Peyer's patch (tissue), 4 donors: ENCODE results near the gene COL2A1. TPM values are rescaled to one million over a fixed set of nuclear protein-coding genes. Genes with fewer than 3 reads are reported as not detected.

Experiments used
- DNase-seq, 3 donors: peaks; one replicate each; pipeline ENCODE4 v3.0.0-alpha.2; 2017 to 2019
- H3K27ac ChIP-seq, 4 donors: fragments of 200-600 bp; sonication (generic); one replicate each; pipeline ENCODE4 v1.5.1; 2016 to 2019
- H3K27me3 ChIP-seq, 2 donors: fragments of 200-600 bp; sonication (generic); one replicate each; pipeline ENCODE4 v1.5.1; 2019
- H3K36me3 ChIP-seq, 3 donors: fragments of 200-600 bp; sonication (generic); one replicate each; pipeline ENCODE4 v1.5.1; 2016 to 2019
- H3K4me1 ChIP-seq, 4 donors: fragments of 200-600 bp; sonication (generic); one replicate each; pipeline ENCODE4 v1.5.1; 2016 to 2019
- H3K4me3 ChIP-seq, 4 donors: fragments of 200-600 bp; sonication (generic); 1 replicate in 3 of 4; 2 replicates in 1 of 4; pipeline ENCODE4 v1.5.1; 2016 to 2019; ENCODE audit warnings: mild to moderate bottlenecking in 1 of 4
- H3K9me3 ChIP-seq, 4 donors: fragments of 200-600 bp; sonication (generic); one replicate each; pipeline ENCODE4 v1.5.1; 2016 to 2019; ENCODE audit warnings: mild to moderate bottlenecking in 1 of 4
- CTCF ChIP-seq, 6 experiments: fragments of 450-650 bp in 4 of 6; fragments of 200-600 bp in 2 of 6; sonication (generic) in 1 of 6; IDR thresholded peaks; one replicate each; pipeline ENCODE4 v1.5.1; 2017 to 2019; ENCODE audit warnings: antibody characterized with exemption in 6 of 6, mild to moderate bottlenecking in 3 of 6, moderate library complexity in 1 of 6
- POLR2A ChIP-seq, 2 donors: fragments of 450-650 bp; IDR thresholded peaks; one replicate each; pipeline ENCODE4 v1.5.1; 2017; ENCODE audit warnings: antibody characterized with exemption in 2 of 2, mild to moderate bottlenecking in 2 of 2, moderate library complexity in 2 of 2
- total RNA-seq, 4 donors: library from RNA; depleted of rRNA; stranded (reverse); fragments of >200 nt; gene quantifications; one replicate each; pipeline ENCODE4 v1.1.0, GENCODE V29; 2016

COL2A1 gene
- total RNA-seq, 4 donors from 2014 or later = 0.18 to 6.6 (median 0.27) TPM; not detected in 1

- no peak overlapping the region for H3K27ac ChIP-seq
- H3K27me3 ChIP-seq = no peaks in the 10 kb centered on the region
- no peak for TF ChIP-seq POLR2A (IDR thresholded peaks at IDR 0.05)
- no peak for TF ChIP-seq CTCF (IDR thresholded peaks at IDR 0.05)
These were observed 11.7 kb upstream of the COL2A1 start for GRCh38 chr12:48015954-48016353.

GRCh38 chr12:48015129-48015528, 10.9 kb upstream of the COL2A1 start:
- no peak for DNase-seq
- Histone ChIP-seq H3K9me3 (no peaks in the 10 kb centered on the region), H3K4me1 (no peaks in the 10 kb centered on the region), H3K36me3 (no peaks in the 10 kb centered on the region), H3K27me3 (no peaks in the 10 kb centered on the region), H3K4me3 (no peak overlapping the region), H3K27ac (no peak overlapping the region)
- TF ChIP-seq POLR2A (IDR thresholded peaks at IDR 0.05) (no peak), CTCF (IDR thresholded peaks at IDR 0.05) (no peak)

More at GRCh38 chr12:48015954-48016353, 11.7 kb upstream of the COL2A1 start:
- Histone ChIP-seq H3K4me3 (no peak overlapping the region), H3K9me3 (no peaks in the 10 kb centered on the region), H3K36me3 (no peaks in the 10 kb centered on the region), H3K4me1 (no peaks in the 10 kb centered on the region)
- peak in 1 of 3 donors; percentile 8 for DNase-seq

GRCh38 chr12:48013287-48013686, 9.0 kb upstream of the COL2A1 start:
- H3K27me3 ChIP-seq = no peaks in the 10 kb centered on the region
- no peak overlapping the region for H3K4me3 ChIP-seq
- no peaks in the 10 kb centered on the region for H3K36me3 ChIP-seq
- no peaks in the 10 kb centered on the region for H3K4me1 ChIP-seq
- H3K27ac ChIP-seq = no peak overlapping the region
- TF ChIP-seq CTCF (IDR thresholded peaks at IDR 0.05) = no peak
- TF ChIP-seq POLR2A (IDR thresholded peaks at IDR 0.05) = no peak
- no peak for DNase-seq
- H3K9me3 ChIP-seq = no peaks in the 10 kb centered on the region

GRCh38 chr12:48012070-48012469, 7.8 kb upstream of the COL2A1 start:
- no peaks in the 10 kb centered on the region for H3K4me1 ChIP-seq
- no peak for DNase-seq
- no peak overlapping the region for H3K27ac ChIP-seq
- no peaks in the 10 kb centered on the region for H3K9me3 ChIP-seq
- TF ChIP-seq POLR2A (IDR thresholded peaks at IDR 0.05) (no peak), CTCF (IDR thresholded peaks at IDR 0.05) (no peak)
- no peak overlapping the region for H3K4me3 ChIP-seq
- no peaks in the 10 kb centered on the region for H3K27me3 ChIP-seq
- no peaks in the 10 kb centered on the region for H3K36me3 ChIP-seq

- no peak overlapping the region for H3K27ac ChIP-seq
- no peak for DNase-seq
- H3K4me3 ChIP-seq = no peak overlapping the region
- H3K27me3 ChIP-seq = peaks cover 0 to 3% of the 10 kb centered on the region in 2 donors
- H3K36me3 ChIP-seq = no peaks in the 10 kb centered on the region
- no peaks in the 10 kb centered on the region for H3K9me3 ChIP-seq
- no peaks in the 10 kb centered on the region for H3K4me1 ChIP-seq
- TF ChIP-seq POLR2A (IDR thresholded peaks at IDR 0.05) (no peak), CTCF (IDR thresholded peaks at IDR 0.05) (no peak)
These were observed 6.2 kb upstream of the COL2A1 start for GRCh38 chr12:48010366-48010970.

GRCh38 chr12:48009471-48009870, 5.2 kb upstream of the COL2A1 start:
- no peak for TF ChIP-seq CTCF (IDR thresholded peaks at IDR 0.05)
- TF ChIP-seq POLR2A (IDR thresholded peaks at IDR 0.05) = no peak
- DNase-seq = no peak
- Histone ChIP-seq H3K36me3 (no peaks in the 10 kb centered on the region), H3K27me3 (peaks cover 0 to 13% of the 10 kb centered on the region in 2 donors), H3K4me1 (peaks cover 3 to 9% (median 5%) of the 10 kb centered on the region in 4 donors), H3K4me3 (no peak overlapping the region), H3K9me3 (no peaks in the 10 kb centered on the region), H3K27ac (no peak overlapping the region)
